Posterior cingulate gyrus (tissue), 11 donors: ENCODE results near the gene HIVEP3.
"Not testable (repeated sequence)": the region's sequence is repeated elsewhere in the genome, so short reads cannot be mapped to it uniquely, and the experiment has no call there.

Source experiments
- DNase-seq, 10 donors: peaks; one replicate each; pipeline versions ENCODE4 v3.0.0 to v3.0.0-alpha.2; 2020 to 2021; ENCODE audit warnings: mixed read lengths in 3 of 10
- intact Hi-C: fragments of 100-400 bp; cut with DNase I; formaldehyde crosslinking; loops from one replicate; pipeline ENCODE4 v1.15.1; 2023

The HIVEP3 gene

GRCh38 chr1:41700986-41701535, 217.7 kb downstream of the HIVEP3 start:
- no peak for DNase-seq
- intact Hi-C loops, result no loop called here

DNA sequence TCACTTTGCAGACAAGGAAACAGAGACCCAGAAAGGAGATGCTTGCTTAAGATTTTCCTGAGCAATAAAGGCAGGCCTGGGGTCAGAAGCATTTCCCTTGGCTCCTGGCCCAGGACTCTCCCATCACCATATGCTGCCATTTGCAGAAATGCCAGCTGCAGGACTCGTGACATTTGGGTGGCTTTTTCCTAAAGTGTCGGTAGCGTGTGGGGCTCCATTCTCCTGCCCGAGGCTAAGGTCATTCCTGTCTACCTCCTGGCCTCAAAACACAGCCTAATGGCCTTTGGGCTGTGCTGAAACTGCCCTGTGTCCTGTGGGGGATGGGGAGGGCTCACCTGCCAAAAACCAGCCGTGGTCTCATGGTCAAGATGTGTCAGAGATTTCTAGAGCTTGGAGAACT, 218.1 kb downstream of the HIVEP3 start:
- intact Hi-C loops, result no loop called here
- no peak for DNase-seq

GRCh38 chr1:41699861-41700248, 218.9 kb downstream of the HIVEP3 start:
- intact Hi-C loops, result no loop called here
- no peak for DNase-seq

- intact Hi-C loops, result no loop called here
- DNase-seq, result peak in 1 of 10 donors; percentile 60
These were observed 219.5 kb downstream of the HIVEP3 start for GRCh38 chr1:41698916-41699860.

DNA sequence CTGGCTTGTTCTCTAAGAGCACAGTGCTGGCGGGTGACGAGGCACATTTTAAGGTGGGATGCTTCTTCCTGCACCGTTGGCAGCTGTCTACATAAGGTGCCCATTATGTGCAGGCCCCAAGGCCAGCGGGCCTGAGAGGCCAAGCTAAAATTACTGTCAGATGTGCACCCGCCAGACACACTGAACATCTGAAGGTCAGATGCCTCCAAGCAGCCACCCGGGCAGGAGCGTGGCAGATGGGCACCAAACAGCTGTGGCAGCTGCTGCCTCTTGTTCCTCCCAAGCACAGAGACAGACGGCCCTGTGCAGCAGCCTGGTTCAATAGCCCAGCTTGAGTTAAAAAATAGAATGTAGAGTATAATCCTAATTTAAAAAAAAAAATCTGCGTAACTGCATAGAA, 222.3 kb downstream of the HIVEP3 start:
- intact Hi-C loops, result no loop called here
- peak in 2 of 10 donors; percentile 64 to 89 for DNase-seq

- intact Hi-C loops, result no loop called here
These were observed 223.5 kb downstream of the HIVEP3 start for GRCh38 chr1:41695118-41695745.

DNA sequence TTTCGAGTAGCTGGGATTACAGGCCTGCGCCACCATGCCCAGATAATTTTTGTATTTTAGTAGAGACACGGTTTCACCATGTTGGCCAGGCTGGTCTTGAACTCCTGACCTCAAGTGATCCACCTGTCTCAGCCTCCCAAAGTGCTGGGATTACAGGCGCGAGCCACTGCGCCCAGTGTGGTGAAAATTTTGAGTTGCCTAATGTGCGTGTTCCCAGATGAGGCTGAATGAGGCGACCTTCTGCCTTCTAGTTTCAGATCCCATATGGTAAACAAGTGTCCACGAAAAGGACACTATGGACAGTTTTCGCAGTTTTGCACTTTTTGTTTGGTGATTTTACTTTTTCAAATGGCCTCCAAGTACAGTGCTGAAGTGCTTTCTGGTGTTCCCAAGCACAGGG, 226.8 kb downstream of the HIVEP3 start:
- peak in 1 of 10 donors; percentile 36 for DNase-seq
- intact Hi-C loops, result not testable (repeated sequence)

More at GRCh38 chr1:41695118-41695745, 223.5 kb downstream of the HIVEP3 start:
- DNase-seq, result peak in 3 of 10 donors; percentile 32 to 90 (median 70)

GRCh38 chr1:41691424-41691823, 227.3 kb downstream of the HIVEP3 start:
- DNase-seq, result no peak
- intact Hi-C loops, result no loop called here

GRCh38 chr1:41690331-41690730, 228.4 kb downstream of the HIVEP3 start:
- intact Hi-C loops, result no loop called here
- DNase-seq, result peak in 2 of 10 donors; percentile 52 to 60

DNA sequence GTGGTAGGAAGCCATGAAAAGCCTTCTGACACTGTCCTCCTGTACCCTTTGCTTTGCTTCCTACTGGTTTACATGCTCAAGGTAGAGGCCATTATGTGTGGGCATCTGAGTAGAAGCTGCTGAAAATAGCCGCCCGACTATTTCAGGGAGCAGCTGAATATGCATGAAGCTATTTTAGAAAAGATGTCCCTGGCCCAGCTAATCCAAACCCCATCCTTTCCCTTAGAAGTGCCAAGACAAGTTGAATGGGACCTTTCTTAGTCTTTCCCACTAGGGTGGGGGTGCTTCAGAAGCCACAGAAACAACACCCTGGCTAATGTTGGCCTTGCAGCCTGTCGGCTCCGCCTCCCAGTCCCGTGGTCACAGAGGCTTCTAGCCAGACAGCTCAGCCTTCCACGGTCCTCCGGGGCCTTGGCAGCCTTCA, 229.2 kb downstream of the HIVEP3 start:
- intact Hi-C loops, result no loop called here
- peak; percentile 46 to 92 (median 59) for DNase-seq

DNA sequence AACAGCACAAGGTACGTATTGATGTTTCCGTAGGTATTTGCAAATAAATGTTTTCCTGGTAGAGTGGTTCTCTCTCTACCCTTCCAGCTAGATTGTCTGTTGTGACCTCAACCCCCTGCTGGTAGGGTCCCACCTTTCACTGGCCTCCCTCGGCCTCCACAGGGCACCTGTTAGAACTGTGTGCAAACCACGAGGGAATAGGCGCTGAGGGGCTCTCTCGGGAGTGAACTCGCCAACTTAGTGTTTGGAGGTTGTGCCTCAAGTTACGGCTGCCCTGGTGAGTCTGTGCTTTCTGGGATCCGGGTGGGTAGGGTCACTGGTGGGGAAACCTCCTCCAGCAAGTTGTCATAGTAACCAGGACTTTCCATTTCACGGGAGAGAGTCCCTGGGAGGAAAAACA, 229.6 kb downstream of the HIVEP3 start:
- DNase-seq, result peak in 2 of 10 donors; percentile 51 to 61
- intact Hi-C loops, result no loop called here

DNA sequence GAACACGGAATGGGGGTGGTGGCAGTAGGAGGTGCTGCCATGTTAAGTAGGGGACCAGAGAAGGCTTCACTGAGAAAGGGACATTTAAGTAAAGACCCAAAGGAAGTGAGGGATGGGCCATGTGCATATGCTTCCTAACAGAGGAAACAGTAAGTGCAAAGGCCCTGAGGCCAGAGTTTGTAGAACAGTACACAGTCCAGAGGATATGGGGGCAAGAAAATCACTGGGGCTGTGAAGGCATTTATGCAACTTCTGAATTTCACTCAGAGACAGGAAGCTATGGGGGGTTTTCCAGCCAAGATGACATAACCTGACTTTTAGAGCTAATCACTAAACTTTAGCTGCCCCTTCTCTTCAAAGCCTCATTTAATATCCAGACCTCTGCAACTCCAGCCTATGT, 231.7 kb downstream of the HIVEP3 start:
- intact Hi-C loops, result no loop called here
- no peak for DNase-seq

DNA sequence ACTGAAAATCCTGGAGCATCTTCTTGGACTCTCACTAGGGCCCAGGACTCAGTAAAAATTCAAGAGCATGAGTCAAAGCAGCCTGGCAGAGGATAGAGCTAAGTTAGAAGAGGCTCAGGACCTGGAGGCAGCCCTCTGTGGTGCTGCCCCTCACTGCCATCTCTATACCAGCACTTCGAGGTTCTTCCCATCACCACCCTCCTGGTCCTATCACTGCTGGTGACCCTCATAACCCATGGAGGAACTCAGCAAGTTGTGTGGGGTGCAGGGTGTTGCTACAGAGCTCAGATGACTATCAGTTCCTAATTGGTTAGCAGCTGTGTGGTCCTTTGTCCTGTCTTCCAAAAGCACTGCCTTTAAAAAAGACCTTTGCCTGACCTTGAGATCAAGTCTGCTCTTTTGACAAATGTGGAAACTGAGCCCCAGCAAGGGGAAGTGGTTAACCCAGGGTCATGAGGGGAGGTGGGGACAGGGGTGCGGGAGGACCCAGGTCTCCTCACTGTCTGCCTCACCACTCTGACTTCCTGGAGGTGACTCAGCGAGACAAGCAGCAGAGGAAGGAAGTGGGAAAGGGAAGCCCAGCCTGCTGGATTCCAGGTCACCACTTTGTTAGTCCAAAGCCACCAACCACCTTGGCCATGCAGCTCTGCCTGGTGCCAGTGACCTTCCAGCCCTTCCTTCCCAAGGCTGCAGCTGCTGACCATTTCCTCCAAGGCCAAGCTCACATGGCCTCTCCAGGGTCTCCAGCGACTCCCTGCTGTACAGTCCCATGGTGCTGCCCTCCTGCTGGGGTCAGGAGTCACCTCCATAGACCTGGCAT, 234.8 kb downstream of the HIVEP3 start:
- intact Hi-C loops, result no loop called here
- peak in 2 of 10 donors; percentile 35 to 78 for DNase-seq

DNA sequence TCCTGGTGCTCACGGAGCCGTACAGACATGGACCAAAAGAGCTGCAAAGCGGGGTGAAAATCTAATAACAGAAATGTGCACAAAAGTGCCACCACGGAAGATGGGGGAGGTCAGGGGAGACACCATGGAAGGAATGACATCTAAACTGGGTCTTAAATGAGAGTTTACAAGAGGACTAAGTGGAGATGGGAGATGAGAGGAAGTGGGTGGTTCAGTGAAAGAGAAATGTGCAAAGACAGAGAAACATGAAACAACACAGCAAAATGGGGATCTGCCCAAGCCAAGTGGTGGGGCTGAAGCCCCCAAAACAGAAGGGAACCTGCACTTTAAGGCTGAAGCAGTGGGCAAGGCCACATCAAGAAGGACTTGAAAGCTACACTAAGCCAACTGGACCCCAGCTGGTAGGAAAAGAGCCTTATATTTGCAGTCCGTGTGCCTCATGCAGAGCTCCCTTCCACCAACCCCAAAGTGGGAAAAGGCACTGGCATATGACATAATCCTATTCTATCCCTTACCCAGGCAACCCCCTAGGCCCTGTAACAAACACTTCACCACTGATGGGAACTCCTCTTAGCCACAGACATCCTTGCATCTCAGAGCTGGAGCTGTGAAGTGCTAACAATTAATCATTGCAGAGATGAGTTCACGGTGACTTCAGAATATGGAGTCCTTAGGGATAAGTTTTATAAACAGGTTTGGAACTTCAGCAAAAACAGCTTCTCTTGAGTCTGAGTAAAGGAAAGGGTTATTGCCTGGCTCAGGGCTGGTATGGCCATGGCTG, 235.7 kb downstream of the HIVEP3 start:
- DNase-seq, result peak in 2 of 10 donors; percentile 17 to 20
- intact Hi-C loops, result no loop called here

DNA sequence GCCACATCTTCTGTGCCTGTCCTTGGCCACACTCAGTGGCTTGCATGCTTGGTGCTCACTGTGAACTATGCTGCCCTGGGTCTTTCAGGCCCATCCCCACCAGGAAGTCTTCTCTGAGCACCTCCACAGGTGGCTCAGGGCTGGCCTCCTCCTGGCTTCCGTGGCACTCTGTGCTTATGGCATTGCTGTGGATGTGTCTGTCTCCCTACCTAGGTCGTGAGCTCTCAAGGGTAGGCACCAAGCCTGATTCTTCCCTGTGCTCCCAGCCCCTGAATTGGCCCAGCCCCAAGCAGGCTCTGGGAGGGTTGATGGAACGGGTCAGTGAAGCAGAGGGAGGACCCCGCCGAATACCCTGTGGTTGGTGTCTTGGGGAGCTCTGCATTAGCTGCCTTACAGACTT, 236.6 kb downstream of the HIVEP3 start:
- DNase-seq, result peak in 2 of 10 donors; percentile 50 to 63
- intact Hi-C loops, result no loop called here

DNA sequence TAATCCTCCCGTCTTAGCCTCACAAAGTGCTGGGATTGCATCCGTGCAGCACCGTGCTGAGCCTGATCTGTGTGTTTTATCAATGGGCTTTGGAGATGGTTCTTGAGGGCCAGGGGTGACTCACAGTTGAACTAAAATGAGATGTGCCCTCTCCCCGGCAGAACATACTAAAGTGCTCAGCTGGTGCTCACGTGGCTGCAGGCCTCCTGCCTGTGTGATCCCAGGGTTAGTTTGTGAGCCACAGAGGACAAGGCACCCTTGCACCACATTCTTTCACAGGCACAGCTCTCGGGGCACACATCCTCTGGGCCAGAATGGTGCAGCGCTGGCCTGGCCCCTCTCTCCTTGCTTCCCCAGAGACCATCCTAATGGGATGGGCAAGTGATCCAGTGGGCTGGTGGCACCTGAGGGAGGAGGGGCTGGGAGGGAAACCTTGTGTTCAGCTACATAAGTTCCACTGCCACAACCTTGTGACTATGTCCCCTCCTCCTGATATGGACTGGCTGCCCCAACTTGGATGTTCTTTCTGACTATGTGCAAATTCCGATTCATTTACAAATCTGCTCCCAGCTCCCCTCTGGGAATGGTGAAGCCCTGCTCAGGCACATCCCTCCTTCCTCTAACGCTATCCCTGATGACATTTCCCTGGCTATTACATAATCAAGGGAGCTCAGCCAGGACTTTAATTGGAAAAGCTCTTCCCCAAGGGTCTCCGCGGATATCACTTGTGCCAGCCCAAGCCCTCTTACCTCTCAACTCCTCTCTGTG, 237.2 kb downstream of the HIVEP3 start:
- DNase-seq, result peak in 2 of 10 donors; percentile 68 to 77
- intact Hi-C loops, result no loop called here

GRCh38 chr1:41679994-41680393, 238.7 kb downstream of the HIVEP3 start:
- intact Hi-C loops, result no loop called here

GRCh38 chr1:41679531-41679930, 239.2 kb downstream of the HIVEP3 start:
- intact Hi-C loops, result no loop called here
- DNase-seq, result peak in 1 of 10 donors; percentile 77

More at GRCh38 chr1:41679994-41680393, 238.7 kb downstream of the HIVEP3 start:
- peak in 2 of 10 donors; percentile 11 to 52 for DNase-seq
